CD4-positive, CD25-positive, alpha-beta regulatory T cell (primary cell): ENCODE results near the gene DNASE2B. TPM values are rescaled to one million over a fixed set of nuclear protein-coding genes. Genes with fewer than 3 reads are reported as not detected.
"Not testable (repeated sequence)": the region's sequence is repeated elsewhere in the genome, so short reads cannot be mapped to it uniquely, and the experiment has no call there.

ENCODE experiments used
- ATAC-seq, 2 donors: fragments of 150-1000 bp; cut with Tn5 transposase; one replicate each; pipeline ENCODE4 v1.10.0; 2021; ENCODE audit warnings: low read depth in 2 of 2, moderate number of reproducible peaks in 2 of 2, moderate library complexity in 1 of 2
- DNase-seq, 3 donors: peaks; one replicate each; pipeline versions ENCODE4 v3.0.0 to v3.0.0-alpha.2; 2012 to 2022; ENCODE audit warnings: mixed read lengths in 1 of 3
- H3K27ac ChIP-seq: one replicate; pipeline ENCODE4 v1.7.0; 2013; ENCODE audit warnings: mild to moderate bottlenecking, low read length; ENCODE audit not compliant: insufficient read depth, poor library complexity, severe bottlenecking
- H3K27me3 ChIP-seq: one replicate; pipeline ENCODE4 v1.7.0; 2013; ENCODE audit warnings: low read length; ENCODE audit not compliant: control insufficient read depth, insufficient read depth
- H3K36me3 ChIP-seq: one replicate; pipeline ENCODE4 v1.7.0; 2013; ENCODE audit warnings: mild to moderate bottlenecking, low read length, moderate library complexity; ENCODE audit not compliant: control insufficient read depth, insufficient read depth
- H3K4me1 ChIP-seq: 2 replicates; pipeline ENCODE4 v1.7.0; 2013; ENCODE audit warnings: mild to moderate bottlenecking, low read length; ENCODE audit not compliant: insufficient read depth, control insufficient read depth, poor library complexity, severe bottlenecking
- H3K4me3 ChIP-seq: one replicate; pipeline ENCODE4 v1.7.0; 2013; ENCODE audit warnings: low read depth, mild to moderate bottlenecking, low read length, moderate library complexity
- H3K9me3 ChIP-seq, 2 experiments: 1 replicate in 1 of 2; 2 replicates in 1 of 2; pipeline ENCODE4 v1.7.0; 2013; ENCODE audit warnings: low read length in 2 of 2, mild to moderate bottlenecking in 1 of 2, moderate library complexity in 1 of 2; ENCODE audit not compliant: control insufficient read depth in 2 of 2
- H3K27ac Mint-ChIP-seq, 3 donors: one replicate each; pipeline ENCODE4 v1.8.0; 2020 to 2022; ENCODE audit warnings: mild to moderate bottlenecking in 3 of 3, mixed read lengths in 3 of 3, moderate library complexity in 2 of 3
- H3K27me3 Mint-ChIP-seq: one replicate; pipeline ENCODE4 v1.8.0; 2022; ENCODE audit warnings: mild to moderate bottlenecking, mixed read lengths
- H3K36me3 Mint-ChIP-seq: one replicate; pipeline ENCODE4 v1.8.0; 2020; ENCODE audit warnings: mixed read lengths
- H3K4me1 Mint-ChIP-seq, 4 donors: one replicate each; pipeline ENCODE4 v1.8.0; 2020 to 2022; ENCODE audit warnings: mixed read lengths in 4 of 4, mild to moderate bottlenecking in 1 of 4
- H3K4me3 Mint-ChIP-seq, 4 donors: one replicate each; pipeline ENCODE4 v1.8.0; 2020 to 2022; ENCODE audit warnings: mild to moderate bottlenecking in 4 of 4, mixed read lengths in 4 of 4, moderate library complexity in 3 of 4
- H3K9me3 Mint-ChIP-seq, 7 donors: one replicate each; pipeline ENCODE4 v1.8.0; 2020 to 2022; ENCODE audit warnings: mixed read lengths in 7 of 7, mild to moderate bottlenecking in 3 of 7, moderate library complexity in 2 of 7
- polyA plus RNA-seq, 4 donors: library from polyadenylated mRNA; unstranded; fragments of 300-500 nt; fragmentation: Illumina TruSeq; gene quantifications; one replicate each; pipeline ENCODE4 v1.2.3, GENCODE V29; 2021
- total RNA-seq: library from RNA; stranded (reverse); gene quantifications from one replicate; pipeline ENCODE4 v1.2.3, GENCODE V29; 2022

Gene DNASE2B
- total and polyA plus RNA-seq, 5 donors from 2014 or later: not detected

DNA sequence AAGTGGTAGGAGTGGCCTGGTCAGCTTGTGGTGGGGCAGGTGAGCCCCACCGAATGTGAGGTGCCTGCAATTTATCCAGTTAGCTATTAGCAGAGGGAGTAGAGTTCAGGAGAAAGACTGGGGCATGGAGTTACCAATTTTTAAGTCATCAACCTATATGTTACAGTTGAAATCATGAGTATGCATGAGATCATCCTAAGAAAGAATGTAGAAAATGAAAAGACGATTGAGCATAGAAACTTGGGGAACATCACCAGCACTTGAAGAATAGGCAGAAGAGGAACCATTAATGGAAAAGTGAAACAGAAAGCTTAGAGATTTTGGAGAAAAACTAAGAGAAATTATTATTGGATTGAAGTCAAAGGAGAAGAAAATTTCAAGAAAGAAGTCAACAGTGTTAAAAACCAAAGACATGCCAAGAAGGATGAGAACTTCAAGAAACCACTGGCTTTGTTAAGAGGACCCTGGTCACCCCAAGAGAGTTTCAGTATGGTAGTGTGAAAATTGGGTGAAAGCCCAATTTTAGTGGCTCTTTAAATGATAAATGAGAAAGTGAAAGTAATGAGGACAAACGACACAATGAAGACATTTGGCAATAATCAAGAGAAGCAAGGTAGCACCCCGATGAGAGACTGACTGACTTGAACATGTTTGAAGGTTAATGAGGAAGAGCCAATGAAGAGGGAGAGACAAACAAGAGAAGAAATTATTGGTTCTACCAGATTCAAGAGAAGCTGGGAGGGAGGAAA lies 36.7 kb downstream of the DNASE2B start:
- H3K9me3 ChIP-seq: no peaks in the 10 kb centered on the region
- ATAC-seq: peak in 1 of 2 donors; percentile 24
- peaks cover 17% of the 10 kb centered on the region for H3K4me1 ChIP-seq
- H3K36me3 Mint-ChIP-seq: no peaks in the 10 kb centered on the region
- H3K36me3 ChIP-seq: no peaks in the 10 kb centered on the region
- no peak overlapping the region for H3K4me3 Mint-ChIP-seq
- H3K9me3 Mint-ChIP-seq: peaks cover 0 to 2% (median 0%) of the 10 kb centered on the region in 7 donors
- peaks cover 9% of the 10 kb centered on the region for H3K27me3 Mint-ChIP-seq
- DNase-seq: peak in 1 of 3 donors; percentile 49
- H3K27me3 ChIP-seq: no peaks in the 10 kb centered on the region
- H3K4me3 ChIP-seq: peak overlapping the region; percentile 67
- H3K27ac Mint-ChIP-seq: no peak overlapping the region
- H3K4me1 Mint-ChIP-seq: peaks cover 0 to 4% (median 3%) of the 10 kb centered on the region in 4 donors
- H3K27ac ChIP-seq: no peak overlapping the region

DNA sequence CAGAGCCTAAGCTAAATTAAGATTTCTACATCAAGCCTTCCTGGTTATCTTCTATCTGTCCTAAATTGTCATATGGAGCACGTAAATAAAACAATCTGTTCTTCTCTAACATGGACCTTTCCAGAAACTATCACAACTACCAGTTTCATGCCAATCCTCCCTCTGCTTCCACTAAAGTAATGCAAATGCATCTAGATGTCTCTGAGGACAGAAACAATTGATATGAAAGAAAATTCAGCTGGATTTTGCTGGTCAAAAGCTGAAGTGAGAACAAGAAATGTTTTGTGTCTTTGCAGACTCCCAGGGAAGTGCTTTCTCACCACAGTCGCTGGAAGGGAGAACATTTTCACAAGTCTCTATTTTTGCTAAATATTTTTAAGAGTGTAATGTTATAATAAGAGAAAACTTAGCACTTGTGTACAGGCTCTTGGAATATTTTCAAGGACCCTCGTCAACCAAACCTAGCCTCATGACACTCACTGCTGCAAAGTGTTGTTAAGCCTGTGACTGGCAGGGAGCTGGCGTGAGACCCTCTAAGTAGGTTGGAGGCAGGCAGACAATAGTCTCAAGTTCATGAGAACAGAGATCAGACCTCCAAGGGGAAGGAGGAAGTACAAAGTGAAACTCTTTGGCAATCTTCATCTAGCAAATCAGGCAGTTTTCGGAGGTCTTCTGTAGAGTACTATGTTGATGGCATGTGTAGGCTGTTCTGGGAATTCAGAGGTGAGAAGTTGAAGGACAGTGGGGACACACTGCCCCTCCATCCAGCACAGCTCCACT lies 38.8 kb downstream of the DNASE2B start:
- DNase-seq (peak in 1 of 3 donors; percentile 27), ATAC-seq (no peak)

DNA sequence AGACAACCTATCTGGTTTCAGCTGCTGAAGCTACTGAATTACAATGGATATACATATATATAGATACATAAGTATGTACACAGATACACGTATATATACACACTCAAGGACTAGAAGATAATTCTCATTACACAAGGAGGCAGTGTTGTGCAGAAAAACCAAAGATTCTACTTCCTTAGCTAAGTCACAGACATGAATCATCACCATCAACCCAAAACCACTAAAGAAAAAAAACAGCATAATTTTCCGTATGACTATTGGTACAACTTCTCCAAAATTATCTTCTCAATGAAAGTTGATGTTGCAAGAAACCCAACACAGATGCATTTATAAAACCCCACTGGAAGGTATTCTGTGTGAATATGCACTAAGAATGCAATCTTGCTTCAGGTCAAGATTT lies 44.0 kb downstream of the DNASE2B start:
- Histone ChIP-seq H3K9me3 (no peaks in the 10 kb centered on the region), H3K27me3 (no peaks in the 10 kb centered on the region), H3K36me3 (no peaks in the 10 kb centered on the region), H3K4me3 (peak overlapping the region; percentile 75), H3K27ac (no peak overlapping the region), H3K4me1 (peaks cover 15% of the 10 kb centered on the region)
- Mint-ChIP-seq H3K4me3 (peak overlapping the region in 3 of 4 donors; percentile 45 to 74 (median 67)), H3K27ac (peak overlapping the region in 1 of 3 donors; percentile 27), H3K9me3 (peaks cover 0 to 5% (median 0%) of the 10 kb centered on the region in 7 donors), H3K27me3 (peaks cover 27% of the 10 kb centered on the region), H3K4me1 (peaks cover 0 to 20% (median 11%) of the 10 kb centered on the region in 4 donors), H3K36me3 (no peaks in the 10 kb centered on the region)
- DNase-seq: peak in 2 of 3 donors; percentile 75 to 92
- ATAC-seq: peak; percentile 98 to 99

More for the DNA sequence above, 38.8 kb downstream of the DNASE2B start:
- Mint-ChIP-seq H3K27ac (peak overlapping the region in 1 of 3 donors; percentile 39), H3K4me1 (peaks cover 3 to 4% (median 4%) of the 10 kb centered on the region in 4 donors), H3K36me3 (no peaks in the 10 kb centered on the region), H3K4me3 (peak overlapping the region in 2 of 4 donors; percentile 48 to 71), H3K27me3 (peaks cover 10% of the 10 kb centered on the region), H3K9me3 (no peaks in the 10 kb centered on the region)
- Histone ChIP-seq H3K27ac (no peak overlapping the region), H3K4me1 (peaks cover 18% of the 10 kb centered on the region), H3K27me3 (no peaks in the 10 kb centered on the region), H3K4me3 (peak overlapping the region; percentile 2), H3K9me3 (no peaks in the 10 kb centered on the region), H3K36me3 (no peaks in the 10 kb centered on the region)

DNA sequence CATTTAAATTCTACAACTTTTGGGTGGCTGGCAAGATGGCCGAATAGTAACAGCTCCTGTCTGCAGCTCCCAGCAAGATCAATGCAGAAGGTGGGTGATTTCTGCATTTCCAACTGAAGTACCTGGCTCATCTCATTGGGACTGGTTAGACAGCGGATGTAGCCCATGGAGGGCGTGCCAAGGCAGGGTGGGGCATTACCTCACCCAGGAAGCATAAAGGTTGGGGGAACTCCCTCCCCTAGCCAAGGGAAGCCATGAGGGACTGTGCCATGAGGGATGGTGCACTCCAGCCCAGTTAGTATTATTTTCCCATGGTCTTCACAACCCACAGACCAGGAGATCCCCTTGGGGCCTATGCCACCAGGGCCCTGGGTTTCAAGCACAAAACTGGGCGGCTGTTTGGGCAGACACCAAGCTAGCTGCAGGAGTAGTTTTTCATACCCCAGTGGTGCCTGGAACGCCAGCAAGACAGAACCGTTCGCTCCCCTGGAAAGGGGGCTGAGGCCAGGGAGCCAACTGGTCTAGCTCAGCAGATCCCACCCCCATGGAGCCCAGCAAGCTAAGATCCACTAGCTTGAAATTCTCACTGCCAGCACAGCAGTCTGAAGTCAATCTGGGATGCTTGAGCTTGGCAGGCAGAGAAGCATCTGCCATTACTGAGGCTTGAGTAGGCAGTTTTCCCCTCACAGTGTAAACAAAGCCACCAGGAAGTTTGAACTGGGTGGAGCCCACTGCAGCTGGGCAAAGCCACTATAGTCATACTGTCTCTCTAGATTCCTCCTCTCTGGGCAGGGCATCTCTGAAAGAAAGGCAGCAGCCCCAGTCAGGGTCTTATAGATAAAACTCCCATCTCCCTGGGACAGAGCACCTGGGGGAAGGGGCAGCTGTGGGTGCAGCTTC lies 44.7 kb downstream of the DNASE2B start:
- peaks cover 34% of the 10 kb centered on the region for H3K27me3 Mint-ChIP-seq
- H3K4me1 Mint-ChIP-seq: peaks cover 0 to 17% (median 11%) of the 10 kb centered on the region in 4 donors
- H3K36me3 Mint-ChIP-seq, H3K9me3 ChIP-seq, H3K27me3 ChIP-seq, H3K36me3 ChIP-seq, H3K27ac ChIP-seq, H3K9me3 Mint-ChIP-seq: not testable (repeated sequence)
- H3K4me3 Mint-ChIP-seq: peak overlapping the region in 3 of 4 donors; percentile 45 to 74 (median 67)
- peak in 2 of 3 donors; percentile 22 to 73 for DNase-seq
- ATAC-seq: peak; percentile 39 to 70
- peak overlapping the region; percentile 75 for H3K4me3 ChIP-seq
- H3K27ac Mint-ChIP-seq: peak overlapping the region in 1 of 3 donors; percentile 27
- peaks cover 15% of the 10 kb centered on the region for H3K4me1 ChIP-seq

DNA sequence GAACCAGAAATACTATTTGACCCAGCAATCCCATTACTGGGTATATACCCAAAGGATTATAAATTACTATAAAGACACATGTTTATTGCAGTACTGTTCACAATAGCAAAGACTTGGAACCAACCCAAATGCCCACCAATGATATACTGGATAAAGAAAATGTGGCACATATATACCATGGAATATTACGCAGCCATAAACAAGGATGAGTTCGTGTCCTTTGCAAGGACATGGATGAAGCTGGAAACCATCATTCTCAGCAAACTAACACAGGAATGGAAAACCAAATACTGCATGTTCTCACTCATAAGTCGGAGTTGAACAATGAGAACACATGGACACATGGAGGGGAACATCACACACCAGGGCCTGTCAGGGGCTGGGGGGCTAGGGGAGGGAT lies 50.4 kb downstream of the DNASE2B start:
- Mint-ChIP-seq H3K27me3 (peaks cover 58% of the 10 kb centered on the region), H3K4me3 (peak overlapping the region in 1 of 4 donors; percentile 79), H3K27ac (peak overlapping the region in 1 of 3 donors; percentile 20)
- not testable (repeated sequence) for H3K4me1 ChIP-seq, H3K36me3 Mint-ChIP-seq, ATAC-seq, H3K4me3 ChIP-seq, H3K4me1 Mint-ChIP-seq, H3K36me3 ChIP-seq, H3K9me3 ChIP-seq, H3K9me3 Mint-ChIP-seq, H3K27ac ChIP-seq, DNase-seq
- peaks cover 12% of the 10 kb centered on the region for H3K27me3 ChIP-seq

DNA sequence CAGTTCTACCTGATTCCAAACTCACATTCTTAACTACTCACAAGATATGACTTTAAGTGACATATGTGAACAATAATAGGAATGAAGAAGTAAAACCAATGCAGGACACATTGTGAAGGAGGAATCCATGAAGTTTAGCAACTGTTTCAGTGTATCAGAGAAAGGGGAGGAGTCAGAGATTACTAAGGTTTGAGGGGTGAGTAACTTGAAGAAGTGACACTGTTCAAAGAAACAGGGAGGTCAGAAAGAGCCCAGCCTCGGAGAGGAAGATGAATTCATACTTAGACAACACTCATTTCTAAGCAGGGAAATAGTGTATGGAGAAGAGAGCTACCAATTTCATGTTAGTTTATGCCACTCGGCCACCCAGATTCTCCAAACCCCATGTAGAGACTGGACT lies 52.6 kb downstream of the DNASE2B start:
- Mint-ChIP-seq H3K36me3 (no peaks in the 10 kb centered on the region), H3K27ac (no peak overlapping the region), H3K4me1 (no peaks in the 10 kb centered on the region), H3K9me3 (peaks cover 0 to 4% (median 0%) of the 10 kb centered on the region in 7 donors), H3K4me3 (no peak overlapping the region), H3K27me3 (peaks cover 67% of the 10 kb centered on the region)
- Histone ChIP-seq H3K9me3 (no peaks in the 10 kb centered on the region), H3K36me3 (no peaks in the 10 kb centered on the region), H3K27me3 (peaks cover 17% of the 10 kb centered on the region), H3K27ac (no peak overlapping the region), H3K4me3 (no peak overlapping the region), H3K4me1 (no peaks in the 10 kb centered on the region)
- ATAC-seq (no peak), DNase-seq (no peak)

DNA sequence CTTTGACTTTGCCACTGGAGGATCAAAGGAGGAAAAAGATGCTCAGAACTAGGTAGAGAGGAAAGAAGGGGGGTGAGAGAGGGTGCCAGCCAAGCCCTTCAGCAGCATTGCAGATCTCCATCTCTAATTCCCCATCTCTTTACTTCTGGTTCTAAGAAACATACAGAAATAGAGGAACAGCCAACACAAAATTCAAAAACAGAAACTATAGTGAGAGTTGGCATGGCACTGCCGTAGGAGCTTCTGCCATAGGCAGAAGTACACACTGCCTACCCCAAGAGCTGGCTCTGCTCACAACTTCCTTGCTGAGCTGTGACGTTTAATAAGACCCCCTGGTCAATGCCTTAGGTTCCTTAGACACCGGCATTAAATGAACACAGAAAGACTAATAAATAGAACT lies 54.2 kb downstream of the DNASE2B start:
- no peak overlapping the region for H3K4me3 Mint-ChIP-seq
- no peaks in the 10 kb centered on the region for H3K36me3 Mint-ChIP-seq
- H3K4me3 ChIP-seq: no peak overlapping the region
- H3K4me1 Mint-ChIP-seq: no peaks in the 10 kb centered on the region
- H3K4me1 ChIP-seq: no peaks in the 10 kb centered on the region
- no peak for DNase-seq
- H3K36me3 ChIP-seq: no peaks in the 10 kb centered on the region
- peaks cover 0 to 4% (median 0%) of the 10 kb centered on the region in 7 donors for H3K9me3 Mint-ChIP-seq
- H3K9me3 ChIP-seq: no peaks in the 10 kb centered on the region
- no peak for ATAC-seq
- H3K27ac Mint-ChIP-seq: no peak overlapping the region
- H3K27me3 Mint-ChIP-seq: peaks cover 58% of the 10 kb centered on the region
- H3K27me3 ChIP-seq: peaks cover 23% of the 10 kb centered on the region
- no peak overlapping the region for H3K27ac ChIP-seq
